ENCODE measurements around the gene AZGP1.

DNA sequence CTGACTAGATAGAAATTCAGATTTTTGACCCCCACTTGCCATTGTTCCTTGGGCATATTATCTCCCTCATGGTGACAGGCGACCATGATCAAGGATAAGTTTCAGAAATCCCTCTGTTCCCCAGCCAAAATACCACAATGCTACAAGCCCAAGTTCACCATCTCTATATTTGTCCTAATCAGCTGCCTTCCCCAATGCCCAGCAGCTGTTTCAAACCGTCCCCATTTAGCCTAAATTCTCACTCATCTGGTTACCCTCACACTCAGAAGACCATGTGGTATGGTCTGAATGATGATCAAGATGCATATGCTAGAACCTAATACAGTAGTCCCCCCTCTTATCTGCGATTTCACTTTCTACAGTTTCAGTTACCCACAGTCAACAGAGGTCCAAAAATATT lies 45.5 kb downstream of the AZGP1 start:
- TF ChIP-seq FOXM1 (IDR thresholded peaks at IDR 0.05; ENCODE audit: borderline replicate concordance) (no peak), HDGF (IDR thresholded peaks at IDR 0.05; ENCODE audit: borderline replicate concordance) (no peak), ARNT (IDR thresholded peaks at IDR 0.05) (no peak), TARDBP (IDR thresholded peaks at IDR 0.05) (no peak), L3MBTL2 (conservative IDR thresholded peaks at IDR 0.05) (no peak), FOXK2 (IDR thresholded peaks at IDR 0.05) (no peak), SP1 (IDR thresholded peaks at IDR 0.05) (no peak), ELF4 (IDR thresholded peaks at IDR 0.05) (no peak), CTBP1 (IDR thresholded peaks at IDR 0.05; ENCODE audit: borderline replicate concordance) (no peak), ZNF384 (IDR thresholded peaks at IDR 0.05) (no peak), BHLHE40 (IDR thresholded peaks at IDR 0.05; ENCODE audit: borderline replicate concordance) (no peak), NFRKB (IDR thresholded peaks at IDR 0.05) (no peak)
